GM12891 (cell line): ENCODE results near the gene OR4D5.

Experiments
- DNase-seq: peaks from one replicate; pipeline ENCODE4 v3.0.0; 2011; ENCODE audit warnings: low spot score; ENCODE audit not compliant: insufficient read length
- FAIRE-seq: peaks from 2 replicates; lab custom pipeline; 2011; peaks lifted over from hg19 to GRCh38; lab: Jason Lieb, UNC
- PAX5 ChIP-seq: IDR thresholded peaks from 2 replicates; pipeline ENCODE4 v1.6.1; 2011; ENCODE audit warnings: low read length, moderate library complexity, mild to moderate bottlenecking; ENCODE audit not compliant: insufficient read depth, severe bottlenecking
- POLR2A ChIP-seq: IDR thresholded peaks from 2 replicates; pipeline ENCODE4 v1.6.1; 2011; ENCODE audit warnings: low read depth, low read length, control low read depth
- POLR2AphosphoS5 ChIP-seq: IDR thresholded peaks from 2 replicates; pipeline ENCODE4 v1.6.1; 2011; ENCODE audit warnings: low read depth, low read length, control low read depth
- POU2F2 ChIP-seq: IDR thresholded peaks from 2 replicates; pipeline ENCODE4 v1.6.1; 2011; ENCODE audit warnings: low read depth, mild to moderate bottlenecking, control low read depth, low read length, moderate library complexity
- SPI1 ChIP-seq: IDR thresholded peaks from 2 replicates; pipeline ENCODE4 v1.6.1; 2011; ENCODE audit warnings: low read depth, low read length, control low read depth
- TAF1 ChIP-seq: IDR thresholded peaks from 2 replicates; pipeline ENCODE4 v1.6.1; 2011; ENCODE audit warnings: low read depth, low read length, control low read depth

OR4D5 gene

GRCh38 chr11:123945132-123945531, 5.7 kb downstream of the OR4D5 start:
- DNase-seq (no peak), FAIRE-seq (no peak)
- TF ChIP-seq POU2F2 (no peak), POLR2A (no peak), POLR2AphosphoS5 (no peak), TAF1 (no peak), SPI1 (no peak), PAX5 (no peak)

DNA sequence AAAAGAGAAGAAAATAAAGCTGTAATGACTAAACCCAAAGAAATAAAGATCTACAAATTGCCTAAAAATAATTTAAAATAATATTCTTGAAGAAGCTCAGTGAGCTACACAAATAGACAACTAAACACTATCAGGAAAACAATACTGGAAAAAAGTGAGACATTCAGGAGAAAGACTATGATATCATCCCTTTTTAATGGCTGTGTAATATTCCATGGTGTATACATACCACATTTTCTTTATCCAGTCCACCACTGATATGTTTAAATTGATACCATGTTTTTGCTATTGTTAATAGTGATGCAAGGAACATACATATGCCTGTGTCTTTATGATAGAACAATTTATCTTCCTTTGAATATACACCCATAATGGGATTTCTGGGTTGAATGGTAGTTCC, 17.3 kb downstream of the OR4D5 start:
- no peak for TF ChIP-seq POLR2AphosphoS5
- no peak for TF ChIP-seq TAF1
- TF ChIP-seq PAX5, result no peak
- TF ChIP-seq POLR2A, result no peak
- no peak for TF ChIP-seq POU2F2
- no peak for TF ChIP-seq SPI1
- DNase-seq, result no peak
- no peak for FAIRE-seq

DNA sequence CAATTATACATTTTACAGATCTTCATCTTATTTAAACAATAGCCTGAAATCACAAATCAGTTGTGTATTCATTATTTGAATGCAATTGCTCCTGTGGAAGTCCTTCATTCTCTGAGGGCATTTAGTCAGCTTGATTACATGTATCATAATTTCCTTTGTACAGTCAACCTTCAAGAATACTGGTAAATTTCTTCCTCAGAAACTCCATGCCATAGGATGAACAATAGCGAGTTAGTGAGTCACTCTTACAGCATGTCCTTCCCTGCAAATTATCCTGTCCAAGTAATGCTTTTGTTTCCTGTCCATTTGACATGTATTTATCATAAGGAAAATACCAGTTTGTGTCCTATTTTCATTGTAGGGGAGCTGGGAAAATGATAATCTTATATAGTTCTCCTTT, 34.4 kb downstream of the OR4D5 start:
- TF ChIP-seq TAF1 (no peak), SPI1 (no peak), PAX5 (no peak), POU2F2 (no peak), POLR2AphosphoS5 (no peak), POLR2A (no peak)
- FAIRE-seq (no peak), DNase-seq (no peak)

- TF ChIP-seq SPI1 (no peak), POU2F2 (no peak), TAF1 (no peak), PAX5 (no peak), POLR2AphosphoS5 (no peak), POLR2A (no peak)
- FAIRE-seq, result no peak
- no peak for DNase-seq
Observed at GRCh38 chr11:123976770-123977560, 37.5 kb downstream of the OR4D5 start.

DNA sequence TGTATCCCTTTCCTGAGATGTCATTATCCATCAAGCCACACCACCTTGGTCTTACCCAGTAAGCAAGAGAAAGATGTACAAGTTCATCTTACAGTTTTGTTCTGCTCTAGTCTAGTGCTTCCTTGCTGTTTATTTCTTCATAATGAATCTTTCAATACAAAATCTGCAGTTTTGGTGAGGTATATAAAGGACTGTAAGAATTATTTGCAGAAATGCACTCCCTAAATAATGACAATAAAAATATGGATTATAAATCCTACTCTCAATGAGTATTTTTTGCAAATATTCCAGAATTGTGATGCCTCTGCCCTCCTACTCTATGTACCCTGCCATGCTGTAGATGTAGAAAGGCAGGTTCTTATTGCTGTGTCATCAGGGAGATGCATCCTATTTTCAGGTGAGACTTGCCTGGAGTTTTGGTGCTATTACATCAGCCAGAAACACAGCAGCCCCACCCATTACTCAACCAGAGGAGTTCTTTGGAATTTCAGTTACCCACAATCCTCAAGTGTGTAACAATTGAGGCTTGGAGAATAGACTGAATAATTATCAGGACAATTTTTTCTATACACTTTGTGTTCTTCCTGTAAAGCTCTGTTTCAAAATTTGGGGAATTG, 38.4 kb downstream of the OR4D5 start, which contains the start of gene OR10S1:
Gene OR10S1, minus strand, starts transcription at position 51 of the 617 bp plus-strand sequence. CDS start 117 bp downstream, outside the sequence.
- no peak for FAIRE-seq
- DNase-seq, result no peak
- TF ChIP-seq POU2F2, result no peak
- no peak for TF ChIP-seq PAX5
- no peak for TF ChIP-seq POLR2A
- no peak for TF ChIP-seq TAF1
- no peak for TF ChIP-seq SPI1
- TF ChIP-seq POLR2AphosphoS5, result no peak

- DNase-seq (no peak), FAIRE-seq (no peak)
- TF ChIP-seq TAF1 (no peak), POLR2A (no peak), POU2F2 (no peak)
Observed at GRCh38 chr11:123979311-123979710, 39.9 kb downstream of the OR4D5 start.
